Peyer's patch (tissue), 4 donors: ENCODE measurements around the gene LMF1. TPM values are rescaled to one million over a fixed set of nuclear protein-coding genes. Genes with fewer than 3 reads are reported as not detected.
"Not testable (repeated sequence)": the region's sequence is repeated elsewhere in the genome, so short reads cannot be mapped to it uniquely, and the experiment has no call there.

Source experiments
- DNase-seq, 3 donors: peaks; one replicate each; pipeline ENCODE4 v3.0.0-alpha.2; 2017 to 2019
- H3K27ac ChIP-seq, 4 donors: fragments of 200-600 bp; sonication (generic); one replicate each; pipeline ENCODE4 v1.5.1; 2016 to 2019
- H3K27me3 ChIP-seq, 2 donors: fragments of 200-600 bp; sonication (generic); one replicate each; pipeline ENCODE4 v1.5.1; 2019
- H3K36me3 ChIP-seq, 3 donors: fragments of 200-600 bp; sonication (generic); one replicate each; pipeline ENCODE4 v1.5.1; 2016 to 2019
- H3K4me1 ChIP-seq, 4 donors: fragments of 200-600 bp; sonication (generic); one replicate each; pipeline ENCODE4 v1.5.1; 2016 to 2019
- H3K4me3 ChIP-seq, 4 donors: fragments of 200-600 bp; sonication (generic); 1 replicate in 3 of 4; 2 replicates in 1 of 4; pipeline ENCODE4 v1.5.1; 2016 to 2019; ENCODE audit warnings: mild to moderate bottlenecking in 1 of 4
- H3K9me3 ChIP-seq, 4 donors: fragments of 200-600 bp; sonication (generic); one replicate each; pipeline ENCODE4 v1.5.1; 2016 to 2019; ENCODE audit warnings: mild to moderate bottlenecking in 1 of 4
- CTCF ChIP-seq, 6 experiments: fragments of 450-650 bp in 4 of 6; fragments of 200-600 bp in 2 of 6; sonication (generic) in 1 of 6; IDR thresholded peaks; one replicate each; pipeline ENCODE4 v1.5.1; 2017 to 2019; ENCODE audit warnings: antibody characterized with exemption in 6 of 6, mild to moderate bottlenecking in 3 of 6, moderate library complexity in 1 of 6
- POLR2A ChIP-seq, 2 donors: fragments of 450-650 bp; IDR thresholded peaks; one replicate each; pipeline ENCODE4 v1.5.1; 2017; ENCODE audit warnings: antibody characterized with exemption in 2 of 2, mild to moderate bottlenecking in 2 of 2, moderate library complexity in 2 of 2
- total RNA-seq, 4 donors: library from RNA; depleted of rRNA; stranded (reverse); fragments of >200 nt; gene quantifications; one replicate each; pipeline ENCODE4 v1.1.0, GENCODE V29; 2016

Gene LMF1
- total RNA-seq, 4 donors from 2014 or later: 16.3 to 85.4 (median 54.6) TPM

DNA sequence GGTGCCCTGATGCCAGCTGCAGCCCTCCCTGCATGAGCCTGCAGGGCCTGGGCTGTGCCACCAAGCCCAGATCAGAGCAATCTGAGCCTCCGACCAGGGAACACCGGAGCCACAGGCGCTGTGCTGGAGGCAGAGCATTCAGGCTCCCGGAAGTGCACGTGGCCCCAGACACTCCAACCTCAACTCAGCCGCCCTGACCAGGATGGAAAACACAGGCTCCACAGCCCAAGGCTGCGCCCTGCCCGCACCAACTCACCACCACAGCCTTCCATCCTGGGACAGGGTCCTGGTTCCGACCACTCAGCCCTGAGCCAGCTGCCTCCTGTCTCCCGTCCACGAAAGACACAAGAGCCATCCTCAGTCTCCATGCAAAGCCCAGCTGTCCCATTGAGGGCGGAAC is 18.5 kb downstream of the LMF1 start:
- DNase-seq: no peak
- Histone ChIP-seq H3K27me3 (no peaks in the 10 kb centered on the region), H3K36me3 (peaks cover 0 to 21% (median 0%) of the 10 kb centered on the region in 3 donors), H3K4me3 (no peak overlapping the region), H3K4me1 (no peaks in the 10 kb centered on the region), H3K27ac (no peak overlapping the region), H3K9me3 (no peaks in the 10 kb centered on the region)
- no peak for TF ChIP-seq CTCF (IDR thresholded peaks at IDR 0.05)
- no peak for TF ChIP-seq POLR2A (IDR thresholded peaks at IDR 0.05)

GRCh38 chr16:951660-952301 is 19.0 kb downstream of the LMF1 start:
- TF ChIP-seq CTCF (IDR thresholded peaks at IDR 0.05) (no peak), POLR2A (IDR thresholded peaks at IDR 0.05) (no peak)
- no peak overlapping the region for H3K4me3 ChIP-seq
- no peaks in the 10 kb centered on the region for H3K27me3 ChIP-seq
- H3K27ac ChIP-seq: no peak overlapping the region
- DNase-seq: no peak
- no peaks in the 10 kb centered on the region for H3K4me1 ChIP-seq
- no peaks in the 10 kb centered on the region for H3K9me3 ChIP-seq
- H3K36me3 ChIP-seq: peaks cover 0 to 25% (median 0%) of the 10 kb centered on the region in 3 donors

GRCh38 chr16:950733-951573 is 19.8 kb downstream of the LMF1 start:
- peaks cover 0 to 25% (median 0%) of the 10 kb centered on the region in 3 donors for H3K36me3 ChIP-seq
- not testable (repeated sequence) for H3K9me3 ChIP-seq, H3K27ac ChIP-seq, H3K27me3 ChIP-seq, DNase-seq, H3K4me1 ChIP-seq, H3K4me3 ChIP-seq

DNA sequence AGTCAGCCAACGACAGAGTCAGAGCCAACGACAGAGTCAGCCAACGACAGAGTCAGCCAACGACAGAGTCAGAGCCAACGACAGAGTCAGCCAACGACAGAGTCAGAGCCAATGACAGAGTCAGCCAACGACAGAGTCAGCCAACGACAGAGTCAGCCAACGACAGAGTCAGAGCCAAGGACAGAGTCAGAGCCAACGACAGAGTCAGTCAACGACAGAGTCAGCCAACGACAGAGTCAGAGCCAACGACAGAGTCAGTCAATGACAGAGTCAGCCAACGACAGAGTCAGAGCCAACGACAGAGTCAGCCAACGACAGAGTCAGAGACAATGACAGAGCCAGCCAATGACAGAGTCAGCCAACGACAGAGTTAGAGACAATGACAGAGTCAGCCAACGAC is 22.0 kb downstream of the LMF1 start:
- not testable (repeated sequence) for H3K4me1 ChIP-seq, DNase-seq, H3K4me3 ChIP-seq, H3K9me3 ChIP-seq, H3K27me3 ChIP-seq, H3K27ac ChIP-seq
- peaks cover 0 to 20% (median 0%) of the 10 kb centered on the region in 3 donors for H3K36me3 ChIP-seq

DNA sequence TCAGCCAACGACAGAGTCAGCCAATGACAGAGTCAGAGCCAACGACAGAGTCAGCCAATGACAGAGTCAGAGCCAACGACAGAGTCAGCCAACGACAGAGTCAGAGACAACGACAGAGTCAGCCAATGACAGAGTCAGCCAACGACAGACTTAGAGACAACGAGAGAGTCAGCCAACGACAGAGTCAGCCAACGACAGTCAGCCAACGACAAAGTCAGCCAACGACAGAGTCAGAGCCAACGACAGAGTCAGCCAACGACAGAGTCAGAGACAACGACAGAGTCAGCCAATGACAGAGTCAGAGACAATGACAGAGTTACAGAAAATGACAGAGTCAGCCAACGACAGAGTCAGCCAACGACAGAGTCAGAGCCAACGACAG is 22.9 kb downstream of the LMF1 start:
- H3K27ac ChIP-seq, H3K27me3 ChIP-seq, H3K4me1 ChIP-seq, H3K9me3 ChIP-seq, DNase-seq, H3K4me3 ChIP-seq: not testable (repeated sequence)
- peaks cover 0 to 20% (median 0%) of the 10 kb centered on the region in 3 donors for H3K36me3 ChIP-seq

DNA sequence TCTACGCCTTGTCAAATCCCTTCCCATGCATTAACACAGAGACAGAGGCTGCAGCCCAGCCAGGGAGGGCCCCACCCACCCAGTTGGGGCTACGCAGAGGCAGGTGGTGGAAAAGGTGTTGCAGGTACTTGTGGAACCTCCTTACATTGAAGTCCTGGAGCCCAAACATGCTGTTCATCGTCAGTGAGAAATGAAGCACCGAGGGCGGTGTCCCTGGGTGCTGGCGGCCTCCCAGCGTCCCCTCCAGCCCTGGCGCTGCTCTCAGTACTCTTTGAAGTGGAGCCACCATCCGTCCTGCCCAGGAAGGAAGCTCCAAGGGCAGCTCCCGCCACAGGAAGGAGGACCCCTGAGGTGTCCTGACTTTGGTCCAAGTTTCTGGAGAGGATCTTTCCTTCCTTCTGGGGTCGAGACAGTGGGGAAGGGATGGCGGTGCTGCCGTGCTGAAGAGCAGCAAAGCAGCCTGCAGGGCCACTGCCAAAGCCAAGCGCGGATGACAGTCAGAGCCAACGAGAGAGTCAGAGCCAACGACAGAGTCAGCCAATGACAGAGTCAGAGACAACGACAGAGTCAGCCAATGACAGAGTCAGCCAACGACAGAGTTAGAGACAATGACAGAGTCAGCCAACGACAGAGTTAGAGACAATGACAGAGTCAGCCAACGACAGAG is 23.4 kb downstream of the LMF1 start:
- no peak for DNase-seq
- H3K27me3 ChIP-seq: no peaks in the 10 kb centered on the region
- TF ChIP-seq POLR2A (IDR thresholded peaks at IDR 0.05) (no peak), CTCF (IDR thresholded peaks at IDR 0.05) (no peak)
- no peak overlapping the region for H3K27ac ChIP-seq
- H3K4me3 ChIP-seq: no peak overlapping the region
- H3K9me3 ChIP-seq: peaks cover 0 to 3% (median 0%) of the 10 kb centered on the region in 4 donors
- H3K36me3 ChIP-seq: peaks cover 0 to 19% (median 0%) of the 10 kb centered on the region in 3 donors
- H3K4me1 ChIP-seq: no peaks in the 10 kb centered on the region

DNA sequence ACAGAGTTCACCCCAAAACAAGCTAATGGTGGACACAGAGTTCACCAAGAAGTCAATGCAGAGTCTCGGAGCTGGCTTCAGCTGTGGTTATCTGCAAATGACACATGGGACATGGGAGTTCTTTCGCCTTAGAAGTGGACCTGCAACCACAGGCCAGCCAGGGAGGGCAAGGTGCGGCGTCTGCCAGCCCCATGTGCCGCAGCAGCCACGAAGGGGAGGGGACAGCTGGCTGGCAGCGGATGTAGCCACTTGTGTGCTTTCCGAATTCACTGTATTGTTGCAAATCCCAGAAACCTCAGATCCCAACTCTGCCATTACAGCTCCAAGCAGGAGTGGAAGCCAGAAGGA is 24.8 kb downstream of the LMF1 start:
- H3K4me1 ChIP-seq: no peaks in the 10 kb centered on the region
- no peaks in the 10 kb centered on the region for H3K27me3 ChIP-seq
- H3K27ac ChIP-seq: no peak overlapping the region
- TF ChIP-seq POLR2A (IDR thresholded peaks at IDR 0.05) (no peak), CTCF (IDR thresholded peaks at IDR 0.05) (no peak)
- peaks cover 0 to 12% (median 0%) of the 10 kb centered on the region in 3 donors for H3K36me3 ChIP-seq
- peaks cover 0 to 8% (median 2%) of the 10 kb centered on the region in 4 donors for H3K9me3 ChIP-seq
- no peak for DNase-seq
- H3K4me3 ChIP-seq: no peak overlapping the region
